ENCODE data around the gene SMIM44.
"Not testable (repeated sequence)": the region's sequence is repeated elsewhere in the genome, so short reads cannot be mapped to it uniquely, and the experiment has no call there.

SMIM44 gene

DNA sequence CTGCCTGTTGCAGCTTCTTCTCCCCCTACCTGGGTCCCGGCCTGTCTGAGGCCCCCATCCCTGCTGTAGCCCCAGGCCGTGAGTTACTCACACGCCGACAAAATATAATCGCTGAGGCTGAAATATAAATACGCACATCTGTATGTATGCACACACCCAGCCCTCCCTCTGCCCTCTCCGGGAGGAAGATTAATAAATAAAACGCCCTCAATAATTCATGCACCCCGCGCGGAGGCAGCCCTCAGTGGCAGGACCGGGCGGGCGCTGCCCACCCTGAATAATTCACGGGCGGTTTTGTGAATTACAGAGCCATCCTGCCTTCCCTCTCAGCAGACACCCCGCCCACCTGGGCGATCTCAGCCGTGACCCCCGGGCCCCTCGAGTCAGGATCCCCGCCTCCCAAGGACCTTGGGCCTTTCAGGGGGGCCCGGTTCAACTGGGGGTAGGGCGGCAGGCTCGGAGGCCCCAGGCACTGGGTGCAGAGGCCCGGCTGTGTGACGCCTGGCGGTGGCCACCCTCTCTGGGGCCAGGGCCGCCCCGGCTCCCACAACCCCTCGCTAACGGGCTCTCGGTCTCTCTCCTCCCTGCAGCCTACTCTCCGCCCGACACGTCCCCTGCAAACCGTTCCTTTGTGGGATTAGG, 27.2 kb downstream of the SMIM44 start:
- no peaks in the 10 kb centered on the region for H3K9me3 Mint-ChIP-seq
- no peak overlapping the region for H3K4me3 Mint-ChIP-seq
- no peak overlapping the region for H3K27ac Mint-ChIP-seq
- DNase-seq, result no peak
- peaks cover 29% of the 10 kb centered on the region for H3K4me1 Mint-ChIP-seq
- peaks cover 14% of the 10 kb centered on the region for H3K27me3 Mint-ChIP-seq (ENCODE audit: low read depth, poor library complexity)
- TF ChIP-seq, protein P1, sequence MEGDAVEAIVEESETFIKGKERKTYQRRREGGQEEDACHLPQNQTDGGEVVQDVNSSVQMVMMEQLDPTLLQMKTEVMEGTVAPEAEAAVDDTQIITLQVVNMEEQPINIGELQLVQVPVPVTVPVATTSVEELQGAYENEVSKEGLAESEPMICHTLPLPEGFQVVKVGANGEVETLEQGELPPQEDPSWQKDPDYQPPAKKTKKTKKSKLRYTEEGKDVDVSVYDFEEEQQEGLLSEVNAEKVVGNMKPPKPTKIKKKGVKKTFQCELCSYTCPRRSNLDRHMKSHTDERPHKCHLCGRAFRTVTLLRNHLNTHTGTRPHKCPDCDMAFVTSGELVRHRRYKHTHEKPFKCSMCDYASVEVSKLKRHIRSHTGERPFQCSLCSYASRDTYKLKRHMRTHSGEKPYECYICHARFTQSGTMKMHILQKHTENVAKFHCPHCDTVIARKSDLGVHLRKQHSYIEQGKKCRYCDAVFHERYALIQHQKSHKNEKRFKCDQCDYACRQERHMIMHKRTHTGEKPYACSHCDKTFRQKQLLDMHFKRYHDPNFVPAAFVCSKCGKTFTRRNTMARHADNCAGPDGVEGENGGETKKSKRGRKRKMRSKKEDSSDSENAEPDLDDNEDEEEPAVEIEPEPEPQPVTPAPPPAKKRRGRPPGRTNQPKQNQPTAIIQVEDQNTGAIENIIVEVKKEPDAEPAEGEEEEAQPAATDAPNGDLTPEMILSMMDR (IDR thresholded peaks at IDR 0.05), result no peak
- H3K36me3 Mint-ChIP-seq (ENCODE audit: low read depth), result peaks cover 4% of the 10 kb centered on the region

- TF ChIP-seq, protein P1 (IDR thresholded peaks at IDR 0.05), result no peak
- DNase-seq, result no peak
- Mint-ChIP-seq H3K9me3 (no peaks in the 10 kb centered on the region), H3K4me3 (no peak overlapping the region), H3K36me3 (ENCODE audit: low read depth) (peaks cover 4% of the 10 kb centered on the region), H3K4me1 (peaks cover 33% of the 10 kb centered on the region), H3K27ac (no peak overlapping the region), H3K27me3 (ENCODE audit: low read depth, poor library complexity) (peaks cover 8% of the 10 kb centered on the region)
Measured at GRCh38 chr19:3455393-3455955, 27.8 kb downstream of the SMIM44 start.

DNA sequence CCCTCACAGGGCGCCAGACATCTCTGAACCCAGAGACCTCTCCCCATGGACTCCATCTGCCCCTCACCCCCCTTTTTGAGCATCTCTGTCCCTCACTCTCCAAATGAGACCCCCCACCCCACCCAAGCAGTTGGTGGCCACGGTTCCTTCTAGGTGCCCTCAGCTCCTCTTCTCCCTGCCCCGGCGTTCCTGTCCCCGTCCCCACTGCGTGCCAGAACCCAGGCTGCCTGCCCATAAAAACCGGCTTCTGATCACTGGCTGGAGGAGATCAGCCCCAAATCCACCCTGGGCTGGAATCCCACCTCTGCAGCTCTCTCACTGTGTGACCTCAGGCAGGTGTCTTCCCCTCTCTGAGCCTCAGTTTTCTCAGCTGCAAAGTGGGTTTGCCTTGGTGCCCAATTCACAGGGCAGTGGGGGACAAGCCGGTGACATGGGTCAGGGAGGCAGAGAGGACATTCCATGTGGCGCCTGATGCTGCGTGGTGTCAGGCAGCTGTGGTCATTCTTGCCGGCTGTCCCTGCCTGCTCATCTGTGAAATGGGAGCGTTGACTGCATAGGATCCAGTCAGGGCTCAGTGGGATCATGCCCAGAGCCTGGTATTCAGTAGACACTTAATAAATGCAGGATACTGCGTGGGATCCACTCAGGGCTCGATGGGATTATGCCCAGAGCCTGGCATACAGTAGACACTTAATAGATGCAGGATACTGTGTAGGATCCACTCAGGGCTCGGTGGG, 28.4 kb downstream of the SMIM44 start:
- H3K27ac Mint-ChIP-seq, result no peak overlapping the region
- H3K27me3 Mint-ChIP-seq (ENCODE audit: low read depth, poor library complexity), result peaks cover 4% of the 10 kb centered on the region
- H3K36me3 Mint-ChIP-seq (ENCODE audit: low read depth), result peaks cover 4% of the 10 kb centered on the region
- no peaks in the 10 kb centered on the region for H3K9me3 Mint-ChIP-seq
- H3K4me1 Mint-ChIP-seq, result peaks cover 33% of the 10 kb centered on the region
- DNase-seq, result no peak
- H3K4me3 Mint-ChIP-seq, result no peak overlapping the region
- TF ChIP-seq, protein P1 (IDR thresholded peaks at IDR 0.05), result no peak

DNA sequence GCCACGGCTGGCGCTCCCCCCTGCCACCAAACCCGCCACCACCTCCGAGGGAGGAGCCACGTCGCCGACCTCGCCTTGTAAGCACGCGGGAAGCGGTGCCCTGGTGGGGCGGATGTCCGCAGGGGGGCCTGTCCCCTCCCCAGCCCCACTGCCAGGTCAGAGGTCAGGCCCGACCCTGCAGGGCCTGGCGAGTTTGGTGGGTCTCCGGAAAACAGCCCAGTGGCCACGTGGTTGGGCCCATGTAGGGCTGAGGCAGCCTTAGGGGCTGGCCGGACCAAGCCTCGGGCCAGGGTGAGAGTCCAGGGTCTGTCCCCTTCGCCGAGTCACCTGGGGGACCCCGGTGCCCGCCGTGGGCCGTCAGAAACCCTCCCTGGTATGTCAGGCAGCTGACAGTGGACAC, 29.4 kb downstream of the SMIM44 start:
- H3K4me1 Mint-ChIP-seq, result peaks cover 29% of the 10 kb centered on the region
- no peaks in the 10 kb centered on the region for H3K9me3 Mint-ChIP-seq
- DNase-seq, result no peak
- H3K27me3 Mint-ChIP-seq (ENCODE audit: low read depth, poor library complexity), result peaks cover 4% of the 10 kb centered on the region
- TF ChIP-seq, protein P1 (IDR thresholded peaks at IDR 0.05), result no peak
- H3K36me3 Mint-ChIP-seq (ENCODE audit: low read depth), result peaks cover 4% of the 10 kb centered on the region
- H3K27ac Mint-ChIP-seq, result no peak overlapping the region
- no peak overlapping the region for H3K4me3 Mint-ChIP-seq

DNA sequence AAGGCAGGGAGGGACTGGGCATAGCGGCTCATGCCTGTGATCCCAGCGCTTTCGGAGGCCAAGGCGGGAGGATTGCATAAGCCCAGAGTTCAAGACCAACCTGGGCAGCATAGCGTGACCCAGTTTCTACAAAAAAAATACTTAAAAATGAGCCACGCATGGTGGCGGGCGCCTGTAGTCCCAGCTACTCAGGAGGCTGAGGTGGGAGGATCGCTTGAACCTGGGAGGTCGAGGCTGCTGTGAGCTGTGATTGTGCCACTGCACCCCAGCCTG, 30.4 kb downstream of the SMIM44 start:
- H3K27me3 Mint-ChIP-seq (ENCODE audit: low read depth, poor library complexity); DNase-seq; H3K9me3 Mint-ChIP-seq; H3K27ac Mint-ChIP-seq; H3K4me3 Mint-ChIP-seq; H3K36me3 Mint-ChIP-seq (ENCODE audit: low read depth): not testable (repeated sequence)
- peaks cover 19% of the 10 kb centered on the region for H3K4me1 Mint-ChIP-seq

DNA sequence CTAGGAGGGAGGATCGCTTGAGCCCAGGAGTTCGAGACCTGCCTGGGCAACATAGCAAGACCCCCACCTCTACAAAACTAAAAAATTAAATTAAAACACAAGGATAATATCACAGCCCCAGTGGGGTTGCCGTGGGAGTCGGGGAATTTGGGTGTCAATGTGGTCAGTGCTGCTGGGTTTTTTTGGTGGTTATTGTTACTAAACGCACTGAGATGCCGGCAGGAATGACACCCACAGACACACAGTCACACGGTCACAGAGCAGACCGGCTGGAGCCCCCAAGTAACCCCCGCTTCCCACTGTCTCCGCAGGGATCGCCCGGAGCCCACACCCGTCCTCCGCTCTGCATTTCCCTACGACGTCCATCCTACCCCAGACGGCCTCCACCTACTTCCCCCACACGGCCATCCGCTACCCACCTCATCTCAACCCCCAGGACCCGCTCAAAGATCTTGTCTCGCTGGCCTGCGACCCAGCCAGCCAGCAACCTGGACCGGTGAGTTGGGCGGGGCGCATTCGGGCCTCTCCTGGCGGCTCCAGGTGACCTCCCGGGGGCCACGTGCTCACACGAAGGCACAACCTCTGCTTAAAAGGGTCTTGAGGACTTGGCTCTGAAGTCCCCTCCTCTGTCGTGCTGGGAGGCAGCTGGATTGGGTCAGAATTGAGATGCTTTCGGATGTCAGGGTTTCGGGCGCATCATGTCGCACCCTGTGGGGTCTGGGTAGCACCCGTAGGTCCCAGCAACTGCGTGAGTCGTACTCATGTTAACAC, 30.9 kb downstream of the SMIM44 start:
- Mint-ChIP-seq H3K27ac (no peak overlapping the region), H3K4me3 (no peak overlapping the region), H3K27me3 (ENCODE audit: low read depth, poor library complexity) (peaks cover 4% of the 10 kb centered on the region), H3K4me1 (peaks cover 15% of the 10 kb centered on the region), H3K36me3 (ENCODE audit: low read depth) (peaks cover 4% of the 10 kb centered on the region), H3K9me3 (no peaks in the 10 kb centered on the region)
- DNase-seq, result no peak
- TF ChIP-seq, protein P1 (IDR thresholded peaks at IDR 0.05), result no peak
